ENCODE measurements around the gene WIPF2.

WIPF2 gene

GRCh38 chr17:40307001-40307730, 88.1 kb downstream of the WIPF2 start:
- no peak for DNase-seq (ENCODE audit: low read depth)

GRCh38 chr17:40307740-40308239, 88.7 kb downstream of the WIPF2 start:
- no peak for TF ChIP-seq CTCF (IDR thresholded peaks at IDR 0.05; ENCODE audit: low read length, missing control alignments)
- DNase-seq (ENCODE audit: low read depth) = peak; percentile 51
- no peak overlapping the region for H3K4me3 ChIP-seq (replicated peaks; ENCODE audit: low read depth, low read length)

More at GRCh38 chr17:40307001-40307730, 88.1 kb downstream of the WIPF2 start:
- no peak for TF ChIP-seq CTCF (IDR thresholded peaks at IDR 0.05; ENCODE audit: low read length, missing control alignments)
- H3K4me3 ChIP-seq (replicated peaks; ENCODE audit: low read depth, low read length) = no peak overlapping the region

GRCh38 chr17:40309031-40309948, 90.2 kb downstream of the WIPF2 start, which contains the start of gene RARA:
RARA (plus strand) TSS chr17:40309180; CDS start chr17:40331219, 22,039 bp downstream.
- peak within 1 kb of the TSS; percentile 54 for H3K4me3 ChIP-seq (replicated peaks; ENCODE audit: low read depth, low read length)
- DNase-seq (ENCODE audit: low read depth) = peak; percentile 47
- TF ChIP-seq CTCF (IDR thresholded peaks at IDR 0.05; ENCODE audit: low read length, missing control alignments) = no peak

GRCh38 chr17:40309949-40310510, 90.9 kb downstream of the WIPF2 start:
- no peak for DNase-seq (ENCODE audit: low read depth)
- TF ChIP-seq CTCF (IDR thresholded peaks at IDR 0.05; ENCODE audit: low read length, missing control alignments) = no peak
- no peak overlapping the region for H3K4me3 ChIP-seq (replicated peaks; ENCODE audit: low read depth, low read length)

- no peak for TF ChIP-seq CTCF (IDR thresholded peaks at IDR 0.05; ENCODE audit: low read length, missing control alignments)
- DNase-seq (ENCODE audit: low read depth) = no peak
- H3K4me3 ChIP-seq (replicated peaks; ENCODE audit: low read depth, low read length) = no peak overlapping the region
Observed at GRCh38 chr17:40310882-40311391, 91.8 kb downstream of the WIPF2 start.

GRCh38 chr17:40311575-40311974, 92.5 kb downstream of the WIPF2 start:
- TF ChIP-seq CTCF (IDR thresholded peaks at IDR 0.05; ENCODE audit: low read length, missing control alignments) = no peak
- H3K4me3 ChIP-seq (replicated peaks; ENCODE audit: low read depth, low read length) = no peak overlapping the region
- DNase-seq (ENCODE audit: low read depth) = no peak
